Neuron (in vitro differentiated cells): ENCODE data around the gene SVOP.
A peak's percentile ranks its signal among the peaks of the same experiment; 100 is the strongest.
"Not testable (repeated sequence)": the region's sequence is repeated elsewhere in the genome, so short reads cannot be mapped to it uniquely, and the experiment has no call there.

Experiments
- H2AFZ ChIP-seq: one replicate; pipeline ENCODE4 v1.6.1; 2013; ENCODE audit warnings: low read depth, mild to moderate bottlenecking, inconsistent platforms, low read length, moderate library complexity
- H3K27me3 ChIP-seq: one replicate; pipeline ENCODE4 v1.6.1; 2013; ENCODE audit warnings: low read length; ENCODE audit not compliant: insufficient read depth
- H3K36me3 ChIP-seq: one replicate; pipeline ENCODE4 v1.6.1; 2013; ENCODE audit warnings: low read length; ENCODE audit not compliant: insufficient read depth
- H3K4me1 ChIP-seq: one replicate; pipeline ENCODE4 v1.6.1; 2013; ENCODE audit warnings: low read length; ENCODE audit not compliant: insufficient read depth
- H3K4me3 ChIP-seq: 2 replicates; pipeline ENCODE4 v1.5.1; 2013; ENCODE audit warnings: mild to moderate bottlenecking, low read length, moderate library complexity
- H3K9me3 ChIP-seq: one replicate; pipeline ENCODE4 v1.6.1; 2013; ENCODE audit warnings: low read length

Gene SVOP

GRCh38 chr12:109052414-109053323, 31.8 kb upstream of the SVOP start, which contains the start of gene USP30:
Gene USP30 (plus strand): TSS chr12:109052576. CDS start chr12:109052679, 103 bp downstream.
- no peaks in the 10 kb centered on the region for H3K27me3 ChIP-seq
- peaks cover 5% of the 10 kb centered on the region for H3K36me3 ChIP-seq
- H3K4me1 ChIP-seq = peaks cover 9% of the 10 kb centered on the region
- H3K9me3 ChIP-seq = no peaks in the 10 kb centered on the region
- H3K4me3 ChIP-seq = peak within 1 kb of the TSS; percentile 85
- H2AFZ ChIP-seq = peak within 1 kb of the TSS; percentile 93

GRCh38 chr12:109052097-109052413, 31.2 kb upstream of the SVOP start:
- H3K9me3 ChIP-seq = no peaks in the 10 kb centered on the region
- peak overlapping the region; percentile 85 for H3K4me3 ChIP-seq
- no peaks in the 10 kb centered on the region for H3K27me3 ChIP-seq
- H3K36me3 ChIP-seq = peaks cover 2% of the 10 kb centered on the region
- peak overlapping the region; percentile 93 for H2AFZ ChIP-seq
- peaks cover 9% of the 10 kb centered on the region for H3K4me1 ChIP-seq

GRCh38 chr12:109049794-109050193, 28.9 kb upstream of the SVOP start:
- not testable (repeated sequence) for H3K4me1 ChIP-seq, H3K9me3 ChIP-seq, H2AFZ ChIP-seq, H3K4me3 ChIP-seq, H3K27me3 ChIP-seq, H3K36me3 ChIP-seq

- H3K4me1 ChIP-seq, H3K36me3 ChIP-seq, H3K9me3 ChIP-seq, H2AFZ ChIP-seq, H3K4me3 ChIP-seq, H3K27me3 ChIP-seq: not testable (repeated sequence)
Observed at GRCh38 chr12:109048706-109049105, 27.8 kb upstream of the SVOP start.

GRCh38 chr12:109047081-109047805, 26.4 kb upstream of the SVOP start:
- no peak overlapping the region for H3K4me3 ChIP-seq
- no peaks in the 10 kb centered on the region for H3K36me3 ChIP-seq
- peaks cover 2% of the 10 kb centered on the region for H3K4me1 ChIP-seq
- no peaks in the 10 kb centered on the region for H3K9me3 ChIP-seq
- no peaks in the 10 kb centered on the region for H3K27me3 ChIP-seq
- H2AFZ ChIP-seq = no peak overlapping the region

- Histone ChIP-seq H2AFZ (no peak overlapping the region), H3K4me1 (no peaks in the 10 kb centered on the region), H3K27me3 (no peaks in the 10 kb centered on the region), H3K36me3 (no peaks in the 10 kb centered on the region), H3K4me3 (no peak overlapping the region), H3K9me3 (no peaks in the 10 kb centered on the region)
Observed at GRCh38 chr12:109044241-109044640, 23.4 kb upstream of the SVOP start.

- Histone ChIP-seq H3K9me3 (no peaks in the 10 kb centered on the region), H3K4me1 (no peaks in the 10 kb centered on the region), H2AFZ (no peak overlapping the region), H3K27me3 (no peaks in the 10 kb centered on the region), H3K36me3 (no peaks in the 10 kb centered on the region), H3K4me3 (no peak overlapping the region)
Observed at GRCh38 chr12:109036975-109037374, 16.1 kb upstream of the SVOP start.

- no peak overlapping the region for H3K4me3 ChIP-seq
Observed at GRCh38 chr12:109033239-109034196, 12.7 kb upstream of the SVOP start.

GRCh38 chr12:109029411-109029810, 8.5 kb upstream of the SVOP start:
- Histone ChIP-seq H3K9me3 (no peaks in the 10 kb centered on the region), H2AFZ (no peak overlapping the region), H3K36me3 (no peaks in the 10 kb centered on the region), H3K4me1 (no peaks in the 10 kb centered on the region), H3K4me3 (no peak overlapping the region), H3K27me3 (peaks cover 2% of the 10 kb centered on the region)

More at GRCh38 chr12:109033239-109034196, 12.7 kb upstream of the SVOP start:
- Histone ChIP-seq H3K36me3 (no peaks in the 10 kb centered on the region), H3K4me1 (no peaks in the 10 kb centered on the region), H3K27me3 (peaks cover 2% of the 10 kb centered on the region), H2AFZ (no peak overlapping the region), H3K9me3 (no peaks in the 10 kb centered on the region)

- H3K27me3 ChIP-seq, H3K4me3 ChIP-seq, H3K36me3 ChIP-seq, H3K4me1 ChIP-seq, H2AFZ ChIP-seq, H3K9me3 ChIP-seq: not testable (repeated sequence)
Observed at GRCh38 chr12:109028624-109029023, 7.8 kb upstream of the SVOP start.

GRCh38 chr12:109027767-109028166, 6.9 kb upstream of the SVOP start:
- H3K4me3 ChIP-seq = no peak overlapping the region
- no peaks in the 10 kb centered on the region for H3K36me3 ChIP-seq
- peaks cover 2% of the 10 kb centered on the region for H3K27me3 ChIP-seq
- no peaks in the 10 kb centered on the region for H3K4me1 ChIP-seq
- no peak overlapping the region for H2AFZ ChIP-seq
- no peaks in the 10 kb centered on the region for H3K9me3 ChIP-seq

GRCh38 chr12:109020146-109020795, 597 bp downstream of the SVOP start:
- no peak overlapping the region for H2AFZ ChIP-seq
- peak overlapping the region; percentile 40 for H3K4me3 ChIP-seq
- peaks cover 4% of the 10 kb centered on the region for H3K4me1 ChIP-seq
- H3K27me3 ChIP-seq = no peaks in the 10 kb centered on the region
- H3K9me3 ChIP-seq = no peaks in the 10 kb centered on the region
- no peaks in the 10 kb centered on the region for H3K36me3 ChIP-seq
